HS-5 (cell line): ENCODE measurements around the gene ADAD1.
"Not testable (repeated sequence)": the region's sequence is repeated elsewhere in the genome, so short reads cannot be mapped to it uniquely, and the experiment has no call there.

Source experiments
- DNase-seq: peaks from one replicate; pipeline ENCODE4 v3.0.0-alpha.2; 2012; ENCODE audit warnings: low read depth

ADAD1 gene

GRCh38 chr4:122378711-122379110, at the start of gene ADAD1:
ADAD1 (plus strand) TSS chr4:122379011; CDS start chr4:122380070, 1,059 bp downstream.
- no peak for DNase-seq

DNA sequence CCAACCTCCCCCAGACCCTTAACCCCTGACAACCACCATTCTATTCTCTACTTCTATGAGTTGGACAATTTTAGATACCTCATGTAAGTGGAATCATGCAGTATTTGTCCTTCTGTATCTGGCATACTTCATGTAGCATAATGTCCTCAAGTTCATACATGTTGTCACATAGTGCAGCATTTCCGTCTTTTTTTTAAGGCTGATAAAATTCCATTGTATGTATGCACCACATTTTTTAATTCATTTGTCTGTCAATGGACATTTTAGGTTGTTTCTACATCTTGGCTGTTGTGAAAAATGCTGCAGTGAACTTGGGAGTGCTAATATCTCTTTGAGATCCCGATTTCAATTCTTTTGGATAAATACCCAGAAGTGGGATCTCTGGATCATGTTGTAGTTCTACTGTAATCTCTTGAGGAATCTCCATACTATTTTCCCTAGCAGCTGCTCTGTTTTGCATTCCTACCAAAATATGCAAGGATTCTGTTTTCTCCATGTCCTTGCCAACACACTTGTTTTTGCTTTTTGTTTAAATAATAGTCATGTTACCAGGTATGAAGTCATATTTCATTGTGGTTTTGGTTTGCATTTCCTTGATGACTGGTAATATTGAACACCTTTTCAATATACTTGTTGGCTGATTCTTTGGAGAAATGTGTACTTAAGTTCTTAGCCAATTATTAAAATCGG, 48.8 kb upstream of the ADAD1 start:
- no peak for DNase-seq

- no peak for DNase-seq
Observed at GRCh38 chr4:122331195-122331594, 47.6 kb upstream of the ADAD1 start.

DNA sequence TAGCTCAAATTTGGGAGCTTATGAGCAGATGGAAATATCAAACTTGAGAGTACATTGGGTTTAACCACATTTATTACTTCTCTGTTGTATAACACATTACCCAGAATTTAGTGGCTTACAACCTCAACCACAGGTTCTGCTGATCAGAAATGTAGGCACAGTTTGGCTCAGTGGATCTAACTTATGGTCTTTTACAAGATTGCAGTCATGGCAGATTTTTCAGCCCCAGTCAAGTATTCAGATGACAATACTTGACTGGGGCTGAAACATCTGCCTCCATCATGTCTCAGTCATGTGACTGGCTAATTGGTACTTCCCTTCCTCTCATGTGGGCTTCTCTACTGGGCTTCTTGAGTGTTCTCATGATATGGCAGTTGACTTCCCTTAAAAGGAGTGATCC, 44.0 kb upstream of the ADAD1 start:
- DNase-seq, result no peak

- DNase-seq, result peak; percentile 61
Observed at GRCh38 chr4:122341886-122342285, 36.9 kb upstream of the ADAD1 start.

DNA sequence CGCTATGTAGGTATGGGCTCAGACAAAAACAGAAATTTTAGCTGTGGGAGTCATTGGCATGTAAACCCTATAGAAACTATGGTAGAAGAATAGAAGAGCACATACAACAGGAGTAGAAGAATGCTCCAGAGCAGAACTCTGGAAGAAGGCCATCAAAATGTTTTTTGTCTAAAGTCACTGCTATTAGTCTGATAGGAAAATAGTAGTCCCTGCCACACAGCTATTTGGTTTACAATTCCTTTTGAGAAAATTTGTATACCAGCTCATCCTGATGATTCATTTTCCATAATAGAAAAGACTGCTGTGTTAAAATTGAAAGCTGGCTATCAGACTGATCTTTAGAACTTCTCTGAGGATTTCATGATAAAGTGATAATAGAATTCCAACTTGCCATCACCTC, 32.8 kb upstream of the ADAD1 start:
- DNase-seq, result no peak

GRCh38 chr4:122346503-122346902, 32.3 kb upstream of the ADAD1 start:
- DNase-seq, result no peak

DNA sequence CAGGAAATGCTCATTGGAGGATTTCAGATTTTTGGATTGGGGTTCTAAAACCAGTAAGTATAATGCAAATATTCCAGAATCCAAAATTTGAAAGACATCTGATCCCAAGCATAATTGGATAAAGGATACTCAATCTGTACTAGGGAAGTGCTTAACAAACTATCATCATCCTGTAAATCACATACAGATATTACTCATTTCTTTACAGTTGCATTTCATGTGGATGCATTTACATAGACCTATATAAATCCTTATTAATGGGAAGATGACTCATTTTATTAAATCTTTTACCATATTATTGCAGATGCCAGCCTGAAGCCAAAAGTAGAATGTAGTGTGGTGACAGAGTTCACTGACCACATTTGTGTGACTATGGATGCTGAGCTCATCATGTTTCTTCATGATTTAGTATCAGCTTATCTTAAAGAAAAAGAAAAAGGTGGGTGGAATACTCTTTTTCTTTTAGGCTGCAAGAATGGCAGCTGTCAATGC, 22.4 kb upstream of the ADAD1 start:
- DNase-seq, result no peak

DNA sequence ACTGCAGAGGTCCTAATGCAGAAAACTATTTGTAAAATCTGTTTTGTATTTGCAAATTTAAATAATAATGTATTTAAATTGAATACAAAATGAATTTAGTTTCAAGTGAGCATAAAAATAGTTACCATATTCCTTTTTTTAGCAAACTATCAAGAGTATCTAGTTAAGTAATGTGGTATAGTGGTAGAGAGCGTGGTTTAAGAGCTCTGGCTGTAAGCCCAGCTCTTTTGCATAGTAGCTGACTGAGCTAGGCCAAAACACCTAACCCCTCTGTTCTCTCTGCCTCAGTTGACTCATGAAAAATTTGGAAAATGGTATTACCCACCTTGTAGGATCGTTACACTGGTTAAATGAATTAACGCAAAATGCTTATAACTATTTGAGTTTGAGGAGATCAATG, 18.1 kb upstream of the ADAD1 start:
- DNase-seq, result no peak

- no peak for DNase-seq
Observed at GRCh38 chr4:122364700-122365404, 14.0 kb upstream of the ADAD1 start.

- DNase-seq, result not testable (repeated sequence)
Observed at GRCh38 chr4:122368786-122369185, 10.0 kb upstream of the ADAD1 start.

DNA sequence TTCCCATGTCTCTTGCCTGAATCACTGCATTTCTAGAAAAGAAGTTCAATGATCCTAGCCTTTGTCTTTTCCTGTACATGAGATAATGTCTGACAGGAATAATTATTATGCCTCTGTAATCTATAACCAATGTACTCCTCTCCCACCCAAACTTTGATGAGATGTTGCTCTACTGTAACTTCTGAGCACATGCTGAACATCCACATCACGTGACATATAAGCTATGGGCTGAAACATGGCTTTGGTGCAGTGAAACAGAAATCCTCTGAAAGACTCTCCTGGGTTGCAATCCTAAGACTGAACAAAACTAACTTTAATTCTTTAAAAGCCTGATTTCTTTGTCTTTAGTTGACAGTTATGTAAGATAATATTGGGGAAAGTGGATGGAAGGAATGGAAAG, 1.5 kb upstream of the ADAD1 start:
- no peak for DNase-seq

DNA sequence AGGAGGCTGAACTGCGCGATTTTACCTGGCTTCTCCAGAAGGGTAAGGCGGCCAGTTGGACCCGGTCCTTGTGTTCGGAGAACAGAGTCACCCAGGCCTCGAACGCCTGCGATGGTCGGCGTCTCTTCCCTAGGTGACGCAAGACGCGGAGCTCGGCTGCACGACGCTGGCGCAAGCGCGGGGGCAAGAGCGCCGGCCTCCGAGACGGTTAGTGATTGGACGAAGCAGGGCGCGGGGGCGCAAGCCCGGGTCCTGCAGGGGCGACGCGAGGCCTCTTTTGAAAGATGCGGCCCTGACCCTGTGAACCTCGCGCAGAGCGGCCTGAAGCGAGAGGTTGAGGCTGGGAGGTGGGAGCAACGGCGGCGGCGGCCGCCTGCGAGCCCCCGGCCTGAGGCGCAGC, 428 bp downstream of the ADAD1 start:
- DNase-seq, result no peak

DNA sequence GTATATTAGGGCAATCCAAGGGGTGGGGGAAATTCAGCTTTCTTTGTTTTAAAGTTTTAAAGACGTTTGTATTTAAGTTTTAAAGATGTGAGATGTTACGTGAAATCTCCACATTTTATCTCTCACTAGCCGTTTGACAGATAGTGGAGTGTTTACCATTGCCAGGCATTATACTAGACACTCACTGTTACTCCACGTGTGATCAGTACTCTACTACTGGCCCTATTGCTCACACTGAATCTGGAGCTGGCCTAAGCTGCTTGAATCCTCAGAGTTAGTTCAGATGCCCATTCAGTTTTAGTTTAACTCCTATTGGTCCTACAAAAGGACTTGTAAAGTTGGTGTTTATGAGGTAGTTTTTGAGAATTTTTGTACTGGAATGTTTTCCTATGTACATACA, 4.5 kb downstream of the ADAD1 start:
- DNase-seq, result no peak

- no peak for DNase-seq
Observed at GRCh38 chr4:122384245-122384644, 5.4 kb downstream of the ADAD1 start.

DNA sequence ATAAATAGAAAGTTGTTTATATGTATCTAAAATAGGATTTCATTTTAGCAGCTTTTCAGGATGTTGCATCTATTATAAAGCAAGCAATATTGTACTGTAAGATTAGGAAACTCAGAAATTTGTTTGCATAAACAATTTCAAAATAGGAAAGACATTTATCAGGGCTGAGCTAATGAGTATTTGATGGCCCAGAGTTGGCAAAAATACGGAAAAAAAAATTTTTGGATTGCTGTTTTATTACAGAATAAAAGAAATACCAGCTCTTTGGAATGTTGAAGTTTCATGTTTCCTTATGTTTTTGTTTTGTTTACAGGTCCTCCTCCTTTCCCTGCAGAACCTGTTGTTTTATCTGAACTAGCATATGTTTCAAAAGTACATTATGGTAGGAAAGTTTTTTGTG, 14.5 kb downstream of the ADAD1 start:
- DNase-seq, result no peak

- no peak for DNase-seq
Observed at GRCh38 chr4:122403861-122404260, 25.1 kb downstream of the ADAD1 start.

DNA sequence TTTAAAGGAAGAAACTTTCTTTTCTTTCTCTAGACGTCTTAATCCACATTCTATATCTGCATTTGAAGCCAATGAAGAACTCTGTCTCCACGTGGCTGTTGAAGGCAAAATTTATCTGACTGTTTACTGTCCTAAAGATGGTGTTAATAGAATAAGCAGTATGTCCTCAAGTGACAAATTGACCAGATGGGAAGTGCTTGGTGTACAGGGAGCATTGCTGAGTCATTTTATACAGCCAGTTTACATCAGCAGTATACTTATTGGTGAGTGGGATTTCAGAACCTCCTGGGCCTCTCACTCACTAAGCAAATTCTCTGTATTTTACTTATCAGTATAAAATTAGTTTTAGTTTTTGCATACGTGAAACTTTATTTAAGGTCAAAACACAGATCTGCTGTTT, 33.7 kb downstream of the ADAD1 start:
- no peak for DNase-seq

DNA sequence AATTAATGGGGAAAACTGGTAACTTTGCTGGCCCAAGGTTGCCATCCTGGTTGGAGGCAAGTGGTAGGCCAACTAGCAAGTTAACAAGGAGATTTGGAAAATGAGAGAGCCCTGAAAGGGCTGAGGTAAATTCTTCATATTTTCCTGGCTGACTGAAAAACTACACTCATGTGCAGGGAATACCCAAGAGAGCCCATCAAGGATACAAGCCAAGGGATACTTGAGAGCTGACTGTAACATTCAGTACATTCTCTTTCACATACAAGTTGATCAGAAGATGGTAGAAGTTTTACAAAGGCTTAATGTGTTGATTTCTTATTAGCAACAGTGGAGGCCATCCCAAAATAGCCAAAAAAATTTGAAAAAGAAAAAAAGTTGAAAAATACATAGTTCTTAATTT, 44.4 kb downstream of the ADAD1 start:
- DNase-seq, result no peak

GRCh38 chr4:122431351-122431750, 52.5 kb downstream of the ADAD1 start:
- DNase-seq, result no peak

- no peak for DNase-seq
Observed at GRCh38 chr4:122434285-122434684, 55.5 kb downstream of the ADAD1 start.

- DNase-seq, result peak; percentile 3
Observed at GRCh38 chr4:122450847-122451246, 72.0 kb downstream of the ADAD1 start.

DNA sequence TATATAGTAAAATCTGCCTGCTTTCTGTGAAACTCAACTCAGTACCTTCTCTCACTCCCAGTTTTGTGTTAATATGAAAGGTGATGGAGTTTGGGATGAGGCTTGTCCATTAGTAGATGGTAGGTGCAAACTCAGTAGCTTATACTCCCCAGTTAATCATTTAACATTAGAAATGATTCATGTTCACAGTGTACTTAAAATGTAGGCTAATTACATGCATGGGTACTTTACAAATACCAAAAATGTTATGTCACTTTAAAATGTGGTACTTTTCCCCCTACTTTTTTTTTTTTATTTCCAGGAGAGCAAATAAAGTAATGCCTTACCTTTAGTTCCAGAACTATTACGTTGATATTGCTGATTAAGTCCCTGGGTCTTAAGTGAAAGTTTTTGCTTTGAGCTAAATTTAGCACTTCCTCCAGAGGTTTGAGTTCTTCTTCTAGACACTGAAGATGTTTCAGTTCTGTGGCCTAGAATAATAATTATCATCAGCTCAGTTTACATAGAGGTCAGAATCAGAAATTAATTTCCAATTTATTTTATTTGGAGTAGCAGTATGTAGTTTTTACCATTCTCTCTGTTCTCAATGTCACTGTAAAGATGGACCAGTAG, 74.7 kb downstream of the ADAD1 start:
- no peak for DNase-seq
